ENCODE data around the gene VWA5B1.

- TF ChIP-seq POLR2AphosphoS5 (IDR thresholded peaks at IDR 0.05; ENCODE audit: low read depth) (no peak), CTCF (IDR thresholded peaks at IDR 0.05; ENCODE audit: insufficient read depth, low read length) (no peak), REST (IDR thresholded peaks at IDR 0.05; ENCODE audit: insufficient replicate concordance, low read depth) (no peak), GABPA (IDR thresholded peaks at IDR 0.05; ENCODE audit: low read depth) (no peak), SPI1 (IDR thresholded peaks at IDR 0.05; ENCODE audit: borderline replicate concordance, low read depth) (no peak)
Observed at GRCh38 chr1:20284625-20285024, 6.0 kb upstream of the VWA5B1 start.

All from HL-60 (cell line).